Hindlimb muscle (tissue), 1 donor: ENCODE results near the gene KLK12. TPM values are rescaled to one million over a fixed set of nuclear protein-coding genes. Genes with fewer than 3 reads are reported as not detected.

Experiments
- DNase-seq: peaks from one replicate; pipeline ENCODE4 v3.0.0-alpha.2; 2013
- polyA plus RNA-seq: library from polyadenylated mRNA; unstranded; fragments of 120-200 nt; gene quantifications from one replicate; pipeline ENCODE4 v1.2.1, GENCODE V29; 2013; ENCODE audit not compliant: insufficient read length

KLK12 gene
- polyA plus RNA-seq, 1 donor: not detected

GRCh38 chr19:50980208-50980607 is 54.6 kb downstream of the KLK12 start:
- no peak for DNase-seq

GRCh38 chr19:50979758-50980157 is 55.0 kb downstream of the KLK12 start:
- no peak for DNase-seq

Other genes starting within 250 kb of the KLK12 start
- gene ACP4, start 244.6 kb downstream of the KLK12 start, polyA plus RNA-seq: 0.14 TPM
- 0.27 TPM for gene KLK1, start 211.2 kb downstream of the KLK12 start, polyA plus RNA-seq
- not detected for gene KLK15, start 201.4 kb downstream of the KLK12 start, polyA plus RNA-seq
- not detected for gene KLK3, start 180.1 kb downstream of the KLK12 start, polyA plus RNA-seq
- gene KLK2, start 161.6 kb downstream of the KLK12 start, polyA plus RNA-seq: not detected
- not detected for gene KLK4, start 123.6 kb downstream of the KLK12 start, polyA plus RNA-seq
- not detected for gene KLK5, start 82.0 kb downstream of the KLK12 start, polyA plus RNA-seq
- gene KLK6, start 65.4 kb downstream of the KLK12 start, polyA plus RNA-seq: not detected
- not detected for gene KLK7, start 51.1 kb downstream of the KLK12 start, polyA plus RNA-seq
- not detected for gene KLK8, start 33.4 kb downstream of the KLK12 start, polyA plus RNA-seq
- gene KLK10, start 15.3 kb downstream of the KLK12 start, polyA plus RNA-seq: not detected
- gene KLK11, start 8.4 kb downstream of the KLK12 start, polyA plus RNA-seq: 0.72 TPM
- gene KLK13, start 30.1 kb upstream of the KLK12 start, polyA plus RNA-seq: not detected
- gene KLK14, start 47.9 kb upstream of the KLK12 start, polyA plus RNA-seq: not detected
- 4.2 TPM for gene CTU1, start 73.4 kb upstream of the KLK12 start, polyA plus RNA-seq
- 1.1 TPM for gene SIGLEC9, start 89.9 kb upstream of the KLK12 start, polyA plus RNA-seq
- 0.76 TPM for gene SIGLEC7, start 107.3 kb upstream of the KLK12 start, polyA plus RNA-seq
- gene CD33, start 190.1 kb upstream of the KLK12 start, polyA plus RNA-seq: 4.1 TPM
- gene SIGLECL1, start 216.1 kb upstream of the KLK12 start, polyA plus RNA-seq: not detected